Uterus (tissue), 2 donors: ENCODE measurements around the gene SIGLEC7.

Experiments
- POLR2A ChIP-seq, 2 donors: fragments of 450-650 bp; IDR thresholded peaks; one replicate each; pipeline ENCODE4 v1.6.1; 2016; ENCODE audit warnings: antibody characterized with exemption in 2 of 2, mild to moderate bottlenecking in 1 of 2, moderate library complexity in 1 of 2
- TF ChIP-seq, protein P1 (sequence below), 4 experiments: fragments of 200-600 bp in 2 of 4; fragments of 450-650 bp in 2 of 4; sonication (generic) in 2 of 4; IDR thresholded peaks; one replicate each; pipeline ENCODE4 v1.5.1; 2016 to 2019; ENCODE audit warnings: antibody characterized with exemption in 4 of 4, mild to moderate bottlenecking in 2 of 4, moderate library complexity in 1 of 4

DNA sequence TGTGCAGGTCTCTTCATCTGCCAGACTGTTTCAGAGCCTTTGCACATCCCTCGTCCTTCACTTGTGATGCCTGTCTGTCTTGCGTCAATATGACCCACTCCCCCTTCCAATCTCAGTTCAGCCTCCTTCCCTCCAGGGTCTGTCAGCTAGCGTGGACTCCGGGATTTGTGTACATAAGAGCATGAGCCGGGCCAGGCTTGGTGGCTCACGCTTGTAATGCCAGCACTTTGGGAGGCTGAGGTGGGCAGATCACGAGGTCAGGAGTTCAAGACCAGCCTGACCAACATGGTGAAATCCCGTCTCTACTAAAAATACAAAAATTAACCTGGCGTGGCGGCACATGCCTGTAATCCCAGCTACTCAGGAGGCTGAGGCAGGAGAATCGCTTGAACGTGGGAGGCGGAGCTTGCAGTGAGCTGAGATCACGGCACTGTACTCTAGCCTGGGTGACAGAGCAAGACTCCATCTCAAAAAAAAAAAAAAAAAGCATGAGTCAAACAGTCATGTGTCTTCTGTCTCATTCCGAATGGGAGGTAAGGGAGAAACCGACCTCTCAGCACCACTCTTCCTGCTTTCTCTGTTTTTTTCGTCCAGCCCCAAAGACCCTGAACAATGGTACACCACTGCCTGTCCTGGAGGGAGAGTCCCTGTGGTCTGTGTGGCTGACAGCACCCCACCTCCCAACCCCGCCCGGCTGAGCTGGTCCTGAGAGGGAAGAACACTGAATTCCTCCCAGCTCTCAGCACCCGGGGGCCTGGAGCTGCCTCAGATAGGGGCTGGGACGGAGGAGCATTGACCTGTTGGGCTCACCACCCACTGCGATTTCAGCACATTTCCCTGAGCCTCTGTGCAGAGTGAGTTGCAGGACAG is 19.8 kb upstream of the SIGLEC7 start:
- TF ChIP-seq POLR2A (IDR thresholded peaks at IDR 0.05), result no peak
- TF ChIP-seq, protein P1, sequence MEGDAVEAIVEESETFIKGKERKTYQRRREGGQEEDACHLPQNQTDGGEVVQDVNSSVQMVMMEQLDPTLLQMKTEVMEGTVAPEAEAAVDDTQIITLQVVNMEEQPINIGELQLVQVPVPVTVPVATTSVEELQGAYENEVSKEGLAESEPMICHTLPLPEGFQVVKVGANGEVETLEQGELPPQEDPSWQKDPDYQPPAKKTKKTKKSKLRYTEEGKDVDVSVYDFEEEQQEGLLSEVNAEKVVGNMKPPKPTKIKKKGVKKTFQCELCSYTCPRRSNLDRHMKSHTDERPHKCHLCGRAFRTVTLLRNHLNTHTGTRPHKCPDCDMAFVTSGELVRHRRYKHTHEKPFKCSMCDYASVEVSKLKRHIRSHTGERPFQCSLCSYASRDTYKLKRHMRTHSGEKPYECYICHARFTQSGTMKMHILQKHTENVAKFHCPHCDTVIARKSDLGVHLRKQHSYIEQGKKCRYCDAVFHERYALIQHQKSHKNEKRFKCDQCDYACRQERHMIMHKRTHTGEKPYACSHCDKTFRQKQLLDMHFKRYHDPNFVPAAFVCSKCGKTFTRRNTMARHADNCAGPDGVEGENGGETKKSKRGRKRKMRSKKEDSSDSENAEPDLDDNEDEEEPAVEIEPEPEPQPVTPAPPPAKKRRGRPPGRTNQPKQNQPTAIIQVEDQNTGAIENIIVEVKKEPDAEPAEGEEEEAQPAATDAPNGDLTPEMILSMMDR (IDR thresholded peaks at IDR 0.05), result no peak
